ENCODE measurements around the gene RGS14.
A peak's percentile ranks its signal among the peaks of the same experiment; 100 is the strongest.

RGS14 gene

GRCh38 chr5:177343777-177344176 lies 13.9 kb upstream of the RGS14 start:
- no peak overlapping the region for H3K4me3 ChIP-seq (ENCODE audit: low read depth, low read length)
- no peak for DNase-seq (ENCODE audit: low read depth)
- TF ChIP-seq, protein P1, sequence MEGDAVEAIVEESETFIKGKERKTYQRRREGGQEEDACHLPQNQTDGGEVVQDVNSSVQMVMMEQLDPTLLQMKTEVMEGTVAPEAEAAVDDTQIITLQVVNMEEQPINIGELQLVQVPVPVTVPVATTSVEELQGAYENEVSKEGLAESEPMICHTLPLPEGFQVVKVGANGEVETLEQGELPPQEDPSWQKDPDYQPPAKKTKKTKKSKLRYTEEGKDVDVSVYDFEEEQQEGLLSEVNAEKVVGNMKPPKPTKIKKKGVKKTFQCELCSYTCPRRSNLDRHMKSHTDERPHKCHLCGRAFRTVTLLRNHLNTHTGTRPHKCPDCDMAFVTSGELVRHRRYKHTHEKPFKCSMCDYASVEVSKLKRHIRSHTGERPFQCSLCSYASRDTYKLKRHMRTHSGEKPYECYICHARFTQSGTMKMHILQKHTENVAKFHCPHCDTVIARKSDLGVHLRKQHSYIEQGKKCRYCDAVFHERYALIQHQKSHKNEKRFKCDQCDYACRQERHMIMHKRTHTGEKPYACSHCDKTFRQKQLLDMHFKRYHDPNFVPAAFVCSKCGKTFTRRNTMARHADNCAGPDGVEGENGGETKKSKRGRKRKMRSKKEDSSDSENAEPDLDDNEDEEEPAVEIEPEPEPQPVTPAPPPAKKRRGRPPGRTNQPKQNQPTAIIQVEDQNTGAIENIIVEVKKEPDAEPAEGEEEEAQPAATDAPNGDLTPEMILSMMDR (IDR thresholded peaks at IDR 0.05; ENCODE audit: low read depth, low read length, missing control alignments): no peak

GRCh38 chr5:177344891-177345290 lies 12.8 kb upstream of the RGS14 start:
- TF ChIP-seq, protein P1 (IDR thresholded peaks at IDR 0.05; ENCODE audit: low read depth, low read length, missing control alignments): no peak
- H3K4me3 ChIP-seq (ENCODE audit: low read depth, low read length): no peak overlapping the region

GRCh38 chr5:177346820-177347219 lies 10.9 kb upstream of the RGS14 start:
- H3K4me3 ChIP-seq (ENCODE audit: low read depth, low read length): no peak overlapping the region
- TF ChIP-seq, protein P1 (IDR thresholded peaks at IDR 0.05; ENCODE audit: low read depth, low read length, missing control alignments): no peak
- no peak for DNase-seq (ENCODE audit: low read depth)

More at GRCh38 chr5:177344891-177345290, 12.8 kb upstream of the RGS14 start:
- DNase-seq (ENCODE audit: low read depth): no peak

DNA sequence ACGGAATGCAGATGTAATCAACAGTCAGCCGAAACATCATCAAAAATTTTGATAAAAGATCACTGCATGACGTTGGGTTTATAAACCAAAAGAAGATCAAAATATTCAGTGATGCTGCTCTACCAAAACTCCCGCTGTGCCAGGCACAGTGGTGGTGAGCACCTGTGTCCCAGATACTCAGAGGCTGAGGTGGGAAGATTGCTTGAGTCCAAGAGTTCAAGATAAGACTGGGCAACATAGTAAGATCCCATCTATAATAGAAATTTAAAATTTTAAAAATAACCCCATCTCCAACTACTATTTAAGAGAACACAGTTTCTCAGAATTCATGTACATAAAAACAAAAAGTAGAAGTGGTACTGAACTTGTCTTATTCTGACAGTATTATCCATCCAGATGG lies 10.0 kb upstream of the RGS14 start:
- TF ChIP-seq, protein P1 (IDR thresholded peaks at IDR 0.05; ENCODE audit: low read depth, low read length, missing control alignments): no peak
- no peak overlapping the region for H3K4me3 ChIP-seq (ENCODE audit: low read depth, low read length)
- DNase-seq (ENCODE audit: low read depth): no peak

- TF ChIP-seq, protein P1 (IDR thresholded peaks at IDR 0.05; ENCODE audit: low read depth, low read length, missing control alignments): no peak
- no peak overlapping the region; the same call in 1 of the 2 replicates for H3K4me3 ChIP-seq (ENCODE audit: low read depth, low read length)
- no peak for DNase-seq (ENCODE audit: low read depth)
These were observed 8.4 kb upstream of the RGS14 start for GRCh38 chr5:177349362-177349647.

GRCh38 chr5:177349762-177350161 lies 8.0 kb upstream of the RGS14 start:
- peak overlapping the region; percentile 97 for H3K4me3 ChIP-seq (ENCODE audit: low read depth, low read length)
- TF ChIP-seq, protein P1 (IDR thresholded peaks at IDR 0.05; ENCODE audit: low read depth, low read length, missing control alignments): no peak
- no peak for DNase-seq (ENCODE audit: low read depth)

DNA sequence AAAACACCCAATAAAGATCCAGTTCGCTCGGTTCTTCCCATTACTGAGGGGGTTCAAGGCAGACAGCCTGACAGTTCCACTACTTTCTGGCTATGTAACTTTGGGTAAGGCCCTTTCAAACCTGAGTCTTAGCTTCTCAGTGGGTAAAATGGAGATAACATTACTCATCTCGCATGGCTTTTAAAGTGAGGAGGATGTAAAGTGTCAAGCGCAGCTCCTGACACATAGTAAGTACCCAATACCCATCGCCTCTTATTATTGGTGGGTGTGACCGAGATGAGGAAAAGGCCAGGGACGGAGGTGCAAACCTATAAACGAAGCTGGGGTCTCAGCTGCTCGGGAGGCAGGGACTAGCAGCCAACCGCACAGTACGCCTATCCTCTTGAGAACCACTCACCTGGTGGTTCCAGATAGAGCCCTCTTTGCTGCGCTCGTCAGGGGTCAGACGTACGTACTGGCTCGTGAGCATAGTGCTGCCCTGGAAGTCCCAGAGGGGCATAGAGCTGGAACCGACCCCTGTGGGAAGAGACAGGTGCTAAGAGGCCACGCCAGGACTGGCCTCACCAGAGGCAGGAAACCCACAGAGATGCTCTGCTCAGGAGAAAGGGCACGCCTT lies 6.8 kb upstream of the RGS14 start:
- TF ChIP-seq, protein P1 (IDR thresholded peaks at IDR 0.05; ENCODE audit: low read depth, low read length, missing control alignments): no peak
- no peak for DNase-seq (ENCODE audit: low read depth)
- H3K4me3 ChIP-seq (ENCODE audit: low read depth, low read length): peak overlapping the region; percentile 97

All from GM12864 (cell line).